Transverse colon (tissue), 4 donors: Measurements from ENCODE around the gene ZBTB12.

Experiments used
- CTCF ChIP-seq, 5 experiments: fragments of 200-600 bp in 3 of 5; fragments of 450-650 bp in 2 of 5; sonication (generic) in 3 of 5; IDR thresholded peaks; 1 replicate in 2 of 5; 2 replicates in 3 of 5; pipeline ENCODE4 v1.5.1; 2016 to 2017; ENCODE audit warnings: antibody characterized with exemption in 5 of 5, inconsistent platforms in 3 of 5, mild to moderate bottlenecking in 2 of 5, moderate library complexity in 1 of 5
- POLR2AphosphoS5 ChIP-seq, 3 donors: sonication (generic); formaldehyde crosslinking; IDR thresholded peaks; one replicate each; pipeline ENCODE4 v1.6.1; 2016; ENCODE audit warnings: antibody characterized with exemption in 3 of 3

GRCh38 chr6:31887173-31888007 lies 14.5 kb downstream of the ZBTB12 start:
- TF ChIP-seq CTCF (IDR thresholded peaks at IDR 0.05) (no peak), POLR2AphosphoS5 (IDR thresholded peaks at IDR 0.05) (no peak)
